ENCODE data around the gene TPCN1.

TPCN1 gene

GRCh38 chr12:113263431-113263963 is 42.2 kb downstream of the TPCN1 start:
- ATAC-seq = no peak

- no peak for ATAC-seq
These were observed 45.0 kb downstream of the TPCN1 start for GRCh38 chr12:113266106-113266895.

GRCh38 chr12:113267621-113268020 is 46.4 kb downstream of the TPCN1 start:
- no peak for ATAC-seq

- no peak for ATAC-seq
These were observed 46.9 kb downstream of the TPCN1 start for GRCh38 chr12:113268136-113268535.

- no peak for ATAC-seq
These were observed 47.4 kb downstream of the TPCN1 start for GRCh38 chr12:113268621-113269020.

GRCh38 chr12:113269257-113269943 is 48.1 kb downstream of the TPCN1 start:
- ATAC-seq = no peak

- ATAC-seq = no peak
These were observed 49.4 kb downstream of the TPCN1 start for GRCh38 chr12:113270709-113271009.

- no peak for ATAC-seq
These were observed 50.2 kb downstream of the TPCN1 start for GRCh38 chr12:113271466-113271852.

- peak in 1 of 2 donors; percentile 70 for ATAC-seq
These were observed 50.7 kb downstream of the TPCN1 start for GRCh38 chr12:113271853-113272561.

GRCh38 chr12:113273053-113273725 is 51.9 kb downstream of the TPCN1 start:
- ATAC-seq = no peak

GRCh38 chr12:113274848-113275247 is 53.6 kb downstream of the TPCN1 start:
- ATAC-seq = no peak

- no peak for ATAC-seq
These were observed 55.0 kb downstream of the TPCN1 start for GRCh38 chr12:113276306-113276705.

GRCh38 chr12:113276946-113277500 is 55.8 kb downstream of the TPCN1 start:
- no peak for ATAC-seq

- no peak for ATAC-seq
These were observed 56.2 kb downstream of the TPCN1 start for GRCh38 chr12:113277511-113277910.

- ATAC-seq = no peak
These were observed 56.9 kb downstream of the TPCN1 start for GRCh38 chr12:113278141-113278540.

GRCh38 chr12:113278633-113279032 is 57.4 kb downstream of the TPCN1 start:
- ATAC-seq = no peak

GRCh38 chr12:113284751-113285150 is 63.5 kb downstream of the TPCN1 start:
- ATAC-seq = no peak

GRCh38 chr12:113285679-113286610 is 64.7 kb downstream of the TPCN1 start:
- ATAC-seq = no peak

GRCh38 chr12:113286712-113287111 is 65.4 kb downstream of the TPCN1 start:
- no peak for ATAC-seq

GRCh38 chr12:113287146-113287898 is 66.1 kb downstream of the TPCN1 start:
- no peak for ATAC-seq

GRCh38 chr12:113287899-113288282 is 66.6 kb downstream of the TPCN1 start:
- ATAC-seq = no peak

Data from activated CD4-positive, CD25-positive, alpha-beta regulatory T cell treated with anti-CD3 and anti-CD28 coated beads, Interleukin-2, amount 50 U/mL, for 24 hours (primary cell).